ENCODE measurements around the gene C1R. TPM values are rescaled to one million over a fixed set of nuclear protein-coding genes. Genes with fewer than 3 reads are reported as not detected.
A peak's percentile ranks its signal among the peaks of the same experiment; 100 is the strongest.

C1R gene
- total RNA-seq, 1 donor from 2014 or later = 2.5 TPM

DNA sequence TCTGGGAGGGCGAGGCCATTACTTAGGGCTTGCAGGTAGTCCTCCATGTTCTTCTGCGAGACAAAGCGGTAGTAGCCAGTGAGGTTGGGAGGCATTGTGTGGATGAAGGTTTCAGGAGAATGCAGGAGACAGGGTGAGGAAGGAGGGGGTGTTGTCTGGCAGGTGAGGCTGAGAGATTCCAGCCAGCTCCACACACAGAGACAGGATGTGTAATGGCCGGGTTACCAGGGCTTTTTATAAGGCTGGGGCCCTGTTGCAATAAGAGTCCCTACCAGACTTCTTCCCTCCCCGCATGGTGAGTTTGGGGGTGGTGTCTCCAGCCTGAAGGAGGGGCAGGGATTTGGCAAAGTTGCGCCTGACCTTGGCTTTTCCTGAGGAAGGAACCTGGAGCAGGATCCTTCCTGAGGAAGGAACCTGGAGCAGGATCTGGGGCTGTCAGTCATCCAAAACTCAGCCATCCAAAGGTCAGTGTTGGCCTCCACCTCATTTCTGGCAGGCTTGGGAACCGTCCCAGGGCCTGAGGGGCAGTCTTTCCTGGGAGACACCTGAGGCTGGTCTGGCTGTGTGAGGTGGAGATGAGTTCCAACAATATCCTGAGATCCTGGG lies 36.5 kb upstream of the C1R start, which contains the start of gene RBP5:
Gene RBP5 (minus strand): TSS at position 209 of the 606 bp plus-strand sequence. CDS start 114 bp downstream, at position 95.
- H3K4me1 Mint-ChIP-seq (ENCODE audit: low read depth) = peaks cover 30% of the 10 kb centered on the region
- H3K36me3 Mint-ChIP-seq (ENCODE audit: low read depth) = peaks cover 19% of the 10 kb centered on the region
- H3K27ac Mint-ChIP-seq = no peak within 1 kb of the TSS
- DNase-seq (ENCODE audit: low spot score) = no peak
- peak within 1 kb of the TSS; percentile 98 for H3K4me3 Mint-ChIP-seq (ENCODE audit: low read depth)
- no peaks in the 10 kb centered on the region for H3K9me3 Mint-ChIP-seq
- H3K27me3 Mint-ChIP-seq (ENCODE audit: low read depth) = no peaks in the 10 kb centered on the region
- intact Hi-C loops (cut with micrococcal nuclease) = no loop called here

GRCh38 chr12:7127916-7128626 lies 35.8 kb upstream of the C1R start:
- H3K9me3 Mint-ChIP-seq = no peaks in the 10 kb centered on the region
- intact Hi-C loops (cut with micrococcal nuclease) = no loop called here

DNA sequence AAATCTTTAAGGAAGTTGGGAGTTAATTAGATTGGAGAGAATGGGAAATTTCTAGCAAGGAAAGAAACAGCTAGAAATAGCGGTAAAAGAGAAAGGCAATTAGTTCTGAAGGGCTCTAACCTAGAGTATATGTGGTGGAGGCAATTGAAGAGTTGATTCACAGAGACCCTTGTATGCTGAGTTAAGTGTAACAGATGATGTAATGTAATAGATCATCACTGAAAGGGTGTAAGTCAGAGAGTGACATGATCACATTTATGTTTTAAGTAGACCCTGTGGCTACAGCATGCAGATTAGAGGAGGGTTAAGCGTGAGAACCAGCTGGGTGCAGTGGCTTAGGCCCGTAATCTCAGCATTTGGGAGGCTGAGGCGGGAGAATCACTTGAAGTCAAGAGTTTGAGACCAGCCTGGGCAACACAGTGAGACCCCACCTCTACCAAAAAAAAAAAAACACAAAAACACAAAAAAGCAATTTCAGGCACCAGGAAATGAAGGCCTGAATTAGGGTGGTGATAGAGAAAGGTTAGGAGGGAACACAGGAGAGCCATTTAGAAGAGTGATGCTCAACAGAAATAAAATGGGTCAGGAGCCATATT lies 33.5 kb upstream of the C1R start:
- Mint-ChIP-seq H3K36me3 (ENCODE audit: low read depth) (peaks cover 10% of the 10 kb centered on the region), H3K27me3 (ENCODE audit: low read depth) (no peaks in the 10 kb centered on the region), H3K27ac (no peak overlapping the region), H3K9me3 (no peaks in the 10 kb centered on the region), H3K4me1 (ENCODE audit: low read depth) (peaks cover 8% of the 10 kb centered on the region), H3K4me3 (ENCODE audit: low read depth) (no peak overlapping the region)
- no peak for DNase-seq (ENCODE audit: low spot score)
- intact Hi-C loops (cut with micrococcal nuclease) = no loop called here

More at GRCh38 chr12:7127916-7128626, 35.8 kb upstream of the C1R start:
- Mint-ChIP-seq H3K4me3 (ENCODE audit: low read depth) (peak overlapping the region; percentile 98), H3K27ac (no peak overlapping the region), H3K27me3 (ENCODE audit: low read depth) (no peaks in the 10 kb centered on the region), H3K36me3 (ENCODE audit: low read depth) (peaks cover 15% of the 10 kb centered on the region), H3K4me1 (ENCODE audit: low read depth) (peaks cover 30% of the 10 kb centered on the region)
- DNase-seq (ENCODE audit: low spot score) = no peak

- Mint-ChIP-seq H3K27ac (no peak overlapping the region), H3K27me3 (ENCODE audit: low read depth) (no peaks in the 10 kb centered on the region), H3K36me3 (ENCODE audit: low read depth) (peaks cover 10% of the 10 kb centered on the region), H3K4me1 (ENCODE audit: low read depth) (peaks cover 3% of the 10 kb centered on the region), H3K9me3 (no peaks in the 10 kb centered on the region), H3K4me3 (ENCODE audit: low read depth) (no peak overlapping the region)
- intact Hi-C loops (cut with micrococcal nuclease) = no loop called here
- DNase-seq (ENCODE audit: low spot score) = no peak
These were observed 31.7 kb upstream of the C1R start for GRCh38 chr12:7123806-7124522.

DNA sequence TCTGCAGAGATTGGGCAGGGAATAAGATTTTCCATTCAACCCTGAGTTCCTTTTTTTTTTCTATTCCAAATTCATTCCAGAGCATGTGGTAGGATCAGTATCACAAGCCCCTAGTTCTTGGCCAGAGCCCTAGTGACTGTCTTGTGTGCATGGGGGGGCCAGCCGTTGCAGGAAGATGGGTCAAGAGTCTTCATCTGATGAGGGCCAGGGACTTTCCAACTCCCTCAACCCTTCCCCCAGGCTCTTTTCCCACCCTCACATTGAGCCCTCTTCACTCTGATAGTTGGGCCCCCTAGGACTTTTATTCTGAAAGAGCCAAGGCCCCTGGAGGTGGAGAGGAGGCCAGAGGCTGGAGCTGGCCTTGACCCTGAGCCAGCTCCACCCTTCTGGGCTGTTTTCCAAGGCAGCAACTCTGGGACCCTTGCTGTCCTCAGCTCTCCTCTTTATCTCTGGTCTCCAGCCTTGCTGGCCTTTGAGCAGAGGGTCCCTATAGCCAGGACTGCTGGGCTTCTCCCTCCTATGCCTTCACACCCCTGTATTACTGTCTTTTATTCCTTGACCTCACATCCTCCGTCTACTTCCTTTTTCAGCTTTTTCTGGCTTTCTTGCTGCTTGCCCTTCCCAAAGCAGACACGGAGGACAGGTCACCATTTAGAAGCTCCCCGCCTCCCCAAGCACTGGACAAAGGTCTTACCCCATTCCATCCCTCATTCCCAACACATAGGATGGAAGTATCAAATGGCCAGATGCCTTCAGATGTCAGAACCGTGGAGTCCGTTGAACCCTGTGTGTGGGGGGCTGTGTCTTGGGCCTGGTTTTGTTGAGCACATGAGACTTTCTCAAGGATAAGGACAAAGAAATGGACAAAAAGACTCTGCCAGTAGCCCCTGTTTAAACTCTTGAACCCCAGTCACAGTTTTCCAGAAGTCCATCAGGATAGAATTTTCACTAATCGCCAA lies 30.8 kb upstream of the C1R start:
- Mint-ChIP-seq H3K4me1 (ENCODE audit: low read depth) (peaks cover 2% of the 10 kb centered on the region), H3K9me3 (no peaks in the 10 kb centered on the region), H3K4me3 (ENCODE audit: low read depth) (no peak overlapping the region), H3K27me3 (ENCODE audit: low read depth) (no peaks in the 10 kb centered on the region), H3K36me3 (ENCODE audit: low read depth) (peaks cover 17% of the 10 kb centered on the region), H3K27ac (no peak overlapping the region)
- no peak for DNase-seq (ENCODE audit: low spot score)
- intact Hi-C loops (cut with micrococcal nuclease) = no loop called here

DNA sequence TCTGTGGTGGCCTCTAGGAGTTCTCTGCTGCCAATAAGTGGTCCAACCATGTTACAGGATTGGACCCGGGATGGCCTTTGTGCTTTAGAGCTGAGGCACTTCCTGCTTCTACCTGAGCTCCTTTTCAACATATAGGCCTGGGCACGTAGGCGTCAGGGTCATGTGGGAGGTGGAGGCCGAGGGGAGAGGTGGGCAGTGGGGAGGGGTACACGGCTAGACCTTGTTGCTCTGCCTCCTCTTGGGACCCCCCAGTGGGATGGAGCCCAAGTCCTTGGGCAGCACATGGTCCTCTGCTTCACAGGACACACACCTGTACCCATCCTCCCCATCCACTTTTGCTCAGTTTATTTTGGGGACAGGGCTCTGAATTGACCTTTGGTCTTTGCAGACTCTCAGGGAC lies 29.1 kb upstream of the C1R start:
- intact Hi-C loops (cut with micrococcal nuclease) = no loop called here
- no peaks in the 10 kb centered on the region for H3K27me3 Mint-ChIP-seq (ENCODE audit: low read depth)
- peaks cover 2% of the 10 kb centered on the region for H3K4me1 Mint-ChIP-seq (ENCODE audit: low read depth)
- no peak for DNase-seq (ENCODE audit: low spot score)
- peaks cover 19% of the 10 kb centered on the region for H3K36me3 Mint-ChIP-seq (ENCODE audit: low read depth)
- H3K9me3 Mint-ChIP-seq = no peaks in the 10 kb centered on the region
- H3K27ac Mint-ChIP-seq = no peak overlapping the region
- H3K4me3 Mint-ChIP-seq (ENCODE audit: low read depth) = no peak overlapping the region

DNA sequence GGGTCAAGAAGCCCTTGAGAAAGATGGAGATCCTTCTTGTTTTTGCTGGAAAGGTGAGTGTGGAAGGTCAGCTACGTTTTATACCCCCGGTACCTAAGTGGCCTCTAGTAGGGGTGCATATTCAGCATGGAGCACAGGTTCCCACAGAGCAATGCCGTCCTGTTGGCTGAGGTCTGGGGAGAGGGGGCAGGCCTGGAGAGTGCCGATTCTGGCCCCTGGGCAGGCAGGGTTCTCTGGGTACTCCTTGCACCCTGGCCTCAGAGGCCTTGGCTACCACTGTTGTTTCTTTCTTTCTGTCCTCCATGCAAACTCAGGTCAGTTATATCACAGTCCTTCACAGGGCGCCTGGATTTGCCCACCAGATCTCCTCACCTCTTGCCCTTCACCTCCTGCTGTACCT lies 27.9 kb upstream of the C1R start:
- peaks cover 2% of the 10 kb centered on the region for H3K4me1 Mint-ChIP-seq (ENCODE audit: low read depth)
- H3K27me3 Mint-ChIP-seq (ENCODE audit: low read depth) = no peaks in the 10 kb centered on the region
- DNase-seq (ENCODE audit: low spot score) = no peak
- H3K36me3 Mint-ChIP-seq (ENCODE audit: low read depth) = peaks cover 31% of the 10 kb centered on the region
- H3K9me3 Mint-ChIP-seq = no peaks in the 10 kb centered on the region
- no peak overlapping the region for H3K4me3 Mint-ChIP-seq (ENCODE audit: low read depth)
- no peak overlapping the region for H3K27ac Mint-ChIP-seq
- intact Hi-C loops (cut with micrococcal nuclease) = no loop called here

GRCh38 chr12:7118881-7119280 lies 26.6 kb upstream of the C1R start:
- peaks cover 42% of the 10 kb centered on the region for H3K36me3 Mint-ChIP-seq (ENCODE audit: low read depth)
- no peak for DNase-seq (ENCODE audit: low spot score)
- intact Hi-C loops (cut with micrococcal nuclease) = no loop called here

DNA sequence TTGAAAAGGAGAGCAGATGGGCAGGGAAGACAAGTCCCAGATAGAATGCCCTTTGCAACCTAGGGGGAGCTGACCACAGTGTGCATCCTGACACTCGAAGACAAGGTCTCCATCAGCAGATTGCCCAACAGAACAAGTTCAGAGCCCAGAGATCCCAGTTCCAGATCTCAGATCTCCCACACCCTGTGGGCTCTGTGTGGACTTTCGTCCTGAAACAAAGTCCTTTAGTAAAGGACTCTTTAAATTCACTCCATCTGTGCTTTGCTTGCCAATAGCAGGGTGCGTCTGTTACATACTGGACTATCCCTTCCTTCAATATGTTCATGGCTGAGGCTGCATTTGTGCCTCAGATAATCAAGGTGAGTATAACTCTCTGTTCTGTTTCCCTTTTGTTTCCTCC lies 25.4 kb upstream of the C1R start:
- no peaks in the 10 kb centered on the region for H3K9me3 Mint-ChIP-seq
- no peaks in the 10 kb centered on the region for H3K27me3 Mint-ChIP-seq (ENCODE audit: low read depth)
- H3K4me3 Mint-ChIP-seq (ENCODE audit: low read depth) = no peak overlapping the region
- DNase-seq (ENCODE audit: low spot score) = no peak
- H3K4me1 Mint-ChIP-seq (ENCODE audit: low read depth) = peaks cover 7% of the 10 kb centered on the region
- peaks cover 48% of the 10 kb centered on the region for H3K36me3 Mint-ChIP-seq (ENCODE audit: low read depth)
- no peak overlapping the region for H3K27ac Mint-ChIP-seq
- intact Hi-C loops (cut with micrococcal nuclease) = no loop called here

More at GRCh38 chr12:7118881-7119280, 26.6 kb upstream of the C1R start:
- no peak overlapping the region for H3K4me3 Mint-ChIP-seq (ENCODE audit: low read depth)
- H3K27me3 Mint-ChIP-seq (ENCODE audit: low read depth) = no peaks in the 10 kb centered on the region
- no peaks in the 10 kb centered on the region for H3K4me1 Mint-ChIP-seq (ENCODE audit: low read depth)
- H3K27ac Mint-ChIP-seq = no peak overlapping the region
- no peaks in the 10 kb centered on the region for H3K9me3 Mint-ChIP-seq

DNA sequence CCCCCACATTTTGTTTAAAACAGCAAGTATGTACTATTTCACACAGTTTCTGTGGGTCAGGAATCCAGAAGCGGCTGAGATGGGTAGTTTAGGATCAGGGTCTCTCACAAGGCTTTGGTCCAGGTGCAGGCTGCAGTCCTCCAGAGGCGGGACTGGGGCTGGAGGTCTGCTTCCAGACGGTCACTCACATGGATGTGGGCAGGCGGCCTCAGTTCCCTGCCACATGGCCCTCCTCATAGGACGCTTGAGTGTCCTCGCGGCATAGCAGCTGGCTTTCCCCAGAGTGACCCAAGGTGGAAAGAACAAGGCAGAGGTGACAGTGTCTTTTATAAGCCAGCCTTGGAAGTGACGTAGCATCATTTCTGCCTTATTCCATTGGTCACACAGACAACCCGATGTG lies 24.7 kb upstream of the C1R start:
- Mint-ChIP-seq H3K9me3 (no peaks in the 10 kb centered on the region), H3K27ac (no peak overlapping the region), H3K36me3 (ENCODE audit: low read depth) (peaks cover 44% of the 10 kb centered on the region), H3K27me3 (ENCODE audit: low read depth) (no peaks in the 10 kb centered on the region), H3K4me3 (ENCODE audit: low read depth) (no peak overlapping the region), H3K4me1 (ENCODE audit: low read depth) (peaks cover 8% of the 10 kb centered on the region)
- intact Hi-C loops (cut with micrococcal nuclease) = no loop called here
- no peak for DNase-seq (ENCODE audit: low spot score)

DNA sequence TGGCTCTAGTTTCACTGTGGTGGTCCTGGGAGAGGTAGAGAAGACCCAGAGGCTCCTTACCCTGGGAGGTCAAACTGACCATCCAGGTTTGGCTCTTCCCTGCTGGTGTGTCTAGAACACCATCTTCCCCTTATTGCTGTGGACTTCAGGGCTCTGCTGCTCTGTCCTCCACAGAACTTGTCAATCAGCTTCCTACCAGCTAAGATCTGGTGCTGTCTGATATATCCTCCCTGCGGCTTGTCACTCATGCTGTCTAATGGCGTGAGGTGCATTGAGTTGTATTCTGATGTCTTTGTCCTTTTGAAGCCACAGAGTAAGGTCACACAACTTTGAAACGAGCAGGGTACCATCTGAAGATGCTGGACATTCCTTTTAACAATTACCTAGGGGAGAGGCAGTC lies 24.0 kb upstream of the C1R start:
- intact Hi-C loops (cut with micrococcal nuclease) = no loop called here
- Mint-ChIP-seq H3K4me1 (ENCODE audit: low read depth) (peaks cover 11% of the 10 kb centered on the region), H3K36me3 (ENCODE audit: low read depth) (peaks cover 44% of the 10 kb centered on the region), H3K4me3 (ENCODE audit: low read depth) (no peak overlapping the region), H3K9me3 (no peaks in the 10 kb centered on the region), H3K27me3 (ENCODE audit: low read depth) (no peaks in the 10 kb centered on the region), H3K27ac (no peak overlapping the region)
- DNase-seq (ENCODE audit: low spot score) = no peak

- DNase-seq (ENCODE audit: low spot score) = no peak
- no peak overlapping the region for H3K27ac Mint-ChIP-seq
- intact Hi-C loops (cut with micrococcal nuclease) = no loop called here
- H3K4me3 Mint-ChIP-seq (ENCODE audit: low read depth) = no peak overlapping the region
- no peaks in the 10 kb centered on the region for H3K27me3 Mint-ChIP-seq (ENCODE audit: low read depth)
- H3K4me1 Mint-ChIP-seq (ENCODE audit: low read depth) = peaks cover 16% of the 10 kb centered on the region
- peaks cover 50% of the 10 kb centered on the region for H3K36me3 Mint-ChIP-seq (ENCODE audit: low read depth)
- H3K9me3 Mint-ChIP-seq = no peaks in the 10 kb centered on the region
These were observed 22.6 kb upstream of the C1R start for GRCh38 chr12:7114851-7115250.
